GM12878 (cell line): ENCODE results near the gene LY6G5C. TPM values are rescaled to one million over a fixed set of nuclear protein-coding genes. Genes with fewer than 3 reads are reported as not detected.

Source experiments
- ATAC-seq: fragments of 200-7000 bp; cut with Tn5 transposase; 3 replicates; pipeline ENCODE4 v1.9.1; 2020; ENCODE audit warnings: mild to moderate bottlenecking, moderate library complexity
- BruUV-seq: library from RNA; stranded (reverse); fragments of 400-500 nt; replicated peaks from 2 replicates; lab custom pipeline; 2021; lab: Mats Ljungman, UMichigan
- CTCF ChIA-PET: fragments of 300-600 bp; sonication (Branson Sonifier 250); formaldehyde crosslinking; extraction: SDS; loops from one replicate; lab custom pipeline; 2021; ENCODE audit warnings: inconsistent platforms; lab: Yijun Ruan, JAX
- POLR2A ChIA-PET: fragments of 350-600 bp; formaldehyde crosslinking; extraction: SDS; loops from one replicate; lab custom pipeline; 2021; ENCODE audit warnings: inconsistent platforms; lab: Charles Lee
- RAD21 ChIA-PET: fragments of 300-600 bp; sonication (Branson Sonifier 250); formaldehyde crosslinking; loops from one replicate; lab custom pipeline; 2023; ENCODE audit warnings: antibody characterized with exemption; ENCODE audit not compliant: unreplicated experiment; lab: Charles Lee
- SMC1A ChIA-PET: fragments of 300-600 bp; sonication (Branson Sonifier 250); formaldehyde crosslinking; loops from one replicate; lab custom pipeline; 2023; ENCODE audit not compliant: unreplicated experiment, uncharacterized antibody; lab: Charles Lee
- DNase-seq: peaks from one replicate; pipeline ENCODE4 v3.0.0-alpha.2; 2011; ENCODE audit warnings: low read depth, low spot score
- FAIRE-seq: peaks from 3 replicates; lab custom pipeline; 2011; peaks lifted over from hg19 to GRCh38; lab: Jason Lieb, UNC
- H2AFZ ChIP-seq: 2 replicates; pipeline ENCODE4 v1.6.0; 2011; ENCODE audit warnings: low read depth, low read length, control low read depth; ENCODE audit not compliant: control insufficient read depth
- H3K27ac ChIP-seq: 2 replicates; pipeline ENCODE4 v1.5.1; 2011; ENCODE audit warnings: control low read depth; ENCODE audit not compliant: control insufficient read depth, insufficient read depth
- H3K27me3 ChIP-seq, 2 experiments: replicated peaks in 1 of 2; 2 replicates each; pipeline versions ENCODE4 v1.6.0 to v1.6.1; 2011; ENCODE audit warnings: low read length in 1 of 2; ENCODE audit not compliant: control insufficient read depth in 2 of 2, insufficient read depth in 2 of 2
- H3K36me3 ChIP-seq, 2 experiments: 2 replicates each; pipeline ENCODE4 v1.5.1; 2011; ENCODE audit warnings: low read length in 1 of 2; ENCODE audit not compliant: control insufficient read depth in 2 of 2, insufficient read depth in 2 of 2
- H3K4me1 ChIP-seq: 2 replicates; pipeline ENCODE4 v1.6.1; 2011; ENCODE audit warnings: mild to moderate bottlenecking, low read length, moderate library complexity, mixed read lengths; ENCODE audit not compliant: control insufficient read depth, insufficient read depth
- H3K4me2 ChIP-seq: 2 replicates; pipeline ENCODE4 v1.6.0; 2011; ENCODE audit warnings: control low read depth; ENCODE audit not compliant: control insufficient read depth, insufficient read depth
- H3K4me3 ChIP-seq: fragments of 200-600 bp; sonication (generic); 2 replicates; pipeline ENCODE4 v1.5.1; 2016
- H3K79me2 ChIP-seq: 2 replicates; pipeline ENCODE4 v1.6.0; 2011; ENCODE audit warnings: low read length; ENCODE audit not compliant: control insufficient read depth, insufficient read depth
- H3K9ac ChIP-seq: 2 replicates; pipeline ENCODE4 v1.8.0; 2011; ENCODE audit warnings: low read length, control low read depth, mixed read lengths; ENCODE audit not compliant: control insufficient read depth, insufficient read depth
- H3K9me3 ChIP-seq: replicated peaks from 3 replicates; pipeline ENCODE4 v1.5.1; 2011; ENCODE audit warnings: mild to moderate bottlenecking, low read length; ENCODE audit not compliant: control insufficient read depth, insufficient read depth
- H4K20me1 ChIP-seq: 2 replicates; pipeline ENCODE4 v1.6.0; 2011; ENCODE audit not compliant: control insufficient read depth, insufficient read depth
- BACH1 ChIP-seq: fragments of 450-650 bp; IDR thresholded peaks from 2 replicates; pipeline ENCODE4 v1.6.1; 2017; ENCODE audit warnings: mild to moderate bottlenecking, borderline replicate concordance
- CREM ChIP-seq: IDR thresholded peaks from 2 replicates; pipeline ENCODE4 v1.6.1; 2014; ENCODE audit warnings: antibody characterized with exemption, low read depth
- ELK1 ChIP-seq: IDR thresholded peaks from 2 replicates; pipeline ENCODE4 v1.6.1; 2012; ENCODE audit warnings: low read depth, low read length, improper control_type of control experiment
- FOXK2 ChIP-seq: fragments of 450-650 bp; IDR thresholded peaks from 2 replicates; pipeline ENCODE4 v1.6.1; 2017; ENCODE audit warnings: mild to moderate bottlenecking, moderate library complexity
- HDAC2 ChIP-seq: fragments of 200-600 bp; sonication (generic); IDR thresholded peaks from 2 replicates; pipeline ENCODE4 v1.6.1; 2017
- NKRF ChIP-seq: fragments of 450-650 bp; conservative IDR thresholded peaks from 2 replicates; pipeline ENCODE4 v1.6.1; 2017; ENCODE audit warnings: mild to moderate bottlenecking, moderate library complexity
- RELB ChIP-seq: fragments of 450-650 bp; IDR thresholded peaks from 2 replicates; pipeline ENCODE4 v1.6.1; 2017; ENCODE audit warnings: low read depth, mild to moderate bottlenecking, moderate library complexity
- SKIL ChIP-seq: fragments of 450-650 bp; IDR thresholded peaks from 2 replicates; pipeline ENCODE4 v1.6.1; 2017; ENCODE audit warnings: mild to moderate bottlenecking, low read depth, inconsistent platforms; ENCODE audit not compliant: poor library complexity, severe bottlenecking
- SP1 ChIP-seq: IDR thresholded peaks from one replicate; pipeline ENCODE4 v1.6.1; 2011; ENCODE audit warnings: low read depth, low read length
- TAF1 ChIP-seq: IDR thresholded peaks from 2 replicates; pipeline ENCODE4 v1.6.1; 2011; ENCODE audit warnings: mild to moderate bottlenecking, low read depth, low read length, borderline replicate concordance
- WGBS: methylation state at CpG from one replicate; pipeline ENCODE4 v1.1.6; 2016; ENCODE audit warnings: low lambda C conversion rate; ENCODE audit not compliant: insufficient replicate concordance, insufficient coverage; ENCODE audit errors: missing lambda C conversion rate; 5-methylcytosine and 5-hydroxymethylcytosine counted together
- in situ Hi-C: fragments of 300-500 bp; cut with MboI; formaldehyde crosslinking; loops from 9 replicates; pipeline ENCODE4 v1.14.3; 2018; ENCODE audit warnings: mixed read lengths
- intact Hi-C: fragments of 100-400 bp; cut with micrococcal nuclease; formaldehyde crosslinking; loops from one replicate; pipeline ENCODE4 v1.14.2; 2022; ENCODE audit not compliant: unreplicated experiment
- polyA plus RNA-seq, 11 experiments: library from polyadenylated mRNA; depleted of rRNA in 4 of 11; unstranded in 6 of 11; stranded (reverse) in 5 of 11; fragments of >200 nt; fragmentation: Nextera tagmentation in 4 of 11; fragmentation: Illumina TruSeq in 1 of 11; extraction: Ambion mirVana in 4 of 11; extraction: Trizol in 1 of 11; gene quantifications; 1 replicate in 1 of 11; 2 replicates in 10 of 11; pipeline versions ENCODE4 v1.2.1 to v1.2.3, GENCODE V29; 2011 to 2016; ENCODE audit warnings: inconsistent platforms in 2 of 11, missing spikeins in 2 of 11, low read depth in 1 of 11
- total RNA-seq, 4 experiments: library from RNA; depleted of rRNA in 3 of 4; stranded (reverse); fragments of >200 nt in 3 of 4; fragmentation: Illumina TruSeq in 1 of 4; extraction: Trizol in 1 of 4; gene quantifications; 2 replicates each; pipeline versions ENCODE4 v1.2.1 to v1.2.3, GENCODE V29; 2013 to 2021

The LY6G5C gene
- total and polyA plus RNA-seq, 10 of the 15 experiments (the other 5 are each of a cell fraction or from before 2014, with no cell fraction given) = 0.76 to 6.1 (median 1.7) TPM

- TF ChIP-seq RELB = no peak
- TF ChIP-seq CREM = no peak
- no peak for TF ChIP-seq FOXK2
These were observed 49.7 kb downstream of the LY6G5C start (continued) for GRCh38 chr6:31631209-31631608.

- ATAC-seq (no peak), FAIRE-seq (no peak), DNase-seq (no peak)
- in situ Hi-C loops (no loop called here), intact Hi-C loops (no loop called here)
- no peak overlapping the region for H2AFZ ChIP-seq
- RAD21 ChIA-PET = interaction anchor here (0.6 kb wide), 1 partner anchor 199 kb away, joined by 3 read pairs; no protein-coding TSS in a partner anchor
- no peak overlapping the region for H3K27ac ChIP-seq
- no peaks in the 10 kb centered on the region for H3K4me1 ChIP-seq
- H3K9me3 ChIP-seq = no peaks in the 10 kb centered on the region
- H3K27me3 ChIP-seq = no peaks in the 10 kb centered on the region
- no peak overlapping the region for H3K4me3 ChIP-seq
- peaks cover 49 to 68% of the 10 kb centered on the region in 2 experiments for H3K36me3 ChIP-seq
- no peaks in the 10 kb centered on the region for H4K20me1 ChIP-seq
- BruUV-seq = no TSS peak
- no peak overlapping the region for H3K4me2 ChIP-seq
- SMC1A ChIA-PET = no interaction called here
- WGBS = 96% methylated on average over 25 of the region's 25 CpGs
- CTCF ChIA-PET = no interaction called here
- POLR2A ChIA-PET = no interaction called here
- H3K9ac ChIP-seq = no peak overlapping the region
- no peaks in the 10 kb centered on the region; the same call in none of the 2 replicates for H3K79me2 ChIP-seq
- TF ChIP-seq BACH1 (no peak), SKIL (no peak), ELK1 (no peak), TAF1 (no peak), NKRF (no peak), SP1 (no peak), HDAC2 (no peak)
These were observed 50.5 kb downstream of the LY6G5C start for GRCh38 chr6:31630177-31630934.
